GM12891 (cell line): ENCODE results near the gene ALS2. TPM values are rescaled to one million over a fixed set of nuclear protein-coding genes. Genes with fewer than 3 reads are reported as not detected.
"Not testable (repeated sequence)": the region's sequence is repeated elsewhere in the genome, so short reads cannot be mapped to it uniquely, and the experiment has no call there.

ENCODE experiments used
- DNase-seq: peaks from one replicate; pipeline ENCODE4 v3.0.0; 2011; ENCODE audit warnings: low spot score; ENCODE audit not compliant: insufficient read length
- FAIRE-seq: peaks from 2 replicates; lab custom pipeline; 2011; peaks lifted over from hg19 to GRCh38; lab: Jason Lieb, UNC
- PAX5 ChIP-seq: IDR thresholded peaks from 2 replicates; pipeline ENCODE4 v1.6.1; 2011; ENCODE audit warnings: low read length, moderate library complexity, mild to moderate bottlenecking; ENCODE audit not compliant: insufficient read depth, severe bottlenecking
- POLR2A ChIP-seq: IDR thresholded peaks from 2 replicates; pipeline ENCODE4 v1.6.1; 2011; ENCODE audit warnings: low read depth, low read length, control low read depth
- POLR2AphosphoS5 ChIP-seq: IDR thresholded peaks from 2 replicates; pipeline ENCODE4 v1.6.1; 2011; ENCODE audit warnings: low read depth, low read length, control low read depth
- POU2F2 ChIP-seq: IDR thresholded peaks from 2 replicates; pipeline ENCODE4 v1.6.1; 2011; ENCODE audit warnings: low read depth, mild to moderate bottlenecking, control low read depth, low read length, moderate library complexity
- SPI1 ChIP-seq: IDR thresholded peaks from 2 replicates; pipeline ENCODE4 v1.6.1; 2011; ENCODE audit warnings: low read depth, low read length, control low read depth
- TAF1 ChIP-seq: IDR thresholded peaks from 2 replicates; pipeline ENCODE4 v1.6.1; 2011; ENCODE audit warnings: low read depth, low read length, control low read depth
- polyA plus RNA-seq: library from polyadenylated mRNA; unstranded; fragments of >200 nt; gene quantifications from one replicate; pipeline ENCODE4 v1.2.1, GENCODE V29; 2012; ENCODE audit warnings: low read depth, missing spikeins, inconsistent platforms; ENCODE audit not compliant: missing spikeins

The ALS2 gene
- polyA plus RNA-seq, result 4.1 TPM

GRCh38 chr2:201780674-201781493 is at the start of gene ALS2:
TSS of gene ALS2 (minus strand) at chr2:201780933. CDS start at chr2:201768885, 12,048 bp downstream.
- DNase-seq, result peak; percentile 76
- peak; percentile 97 for FAIRE-seq
- TF ChIP-seq POLR2AphosphoS5, result no peak
- 0 out of 2 replicates have a peak, but pooled peaks have one; percentile 49 for TF ChIP-seq POU2F2
- no peak for TF ChIP-seq SPI1
- 0 out of 2 replicates have a peak, but pooled peaks have one; percentile 41 for TF ChIP-seq TAF1
- no peak for TF ChIP-seq PAX5
- TF ChIP-seq POLR2A, result 0 out of 2 replicates have a peak, but pooled peaks have one; percentile 49

GRCh38 chr2:201828220-201828619 is 47.5 kb upstream of the ALS2 start:
- DNase-seq, result no peak
- TF ChIP-seq POU2F2 (no peak), POLR2AphosphoS5 (no peak), SPI1 (no peak), POLR2A (no peak), PAX5 (no peak), TAF1 (no peak)
- FAIRE-seq, result no peak

- TF ChIP-seq POLR2A (no peak), PAX5 (no peak), TAF1 (no peak), POLR2AphosphoS5 (no peak), POU2F2 (no peak), SPI1 (no peak)
- FAIRE-seq (no peak), DNase-seq (no peak)
These were observed 46.9 kb upstream of the ALS2 start for GRCh38 chr2:201827621-201828020.

GRCh38 chr2:201824212-201824611 is 43.5 kb upstream of the ALS2 start:
- TF ChIP-seq POLR2AphosphoS5 (no peak), TAF1 (no peak), POU2F2 (no peak)
- FAIRE-seq (no peak), DNase-seq (no peak)

GRCh38 chr2:201821080-201821479 is 40.3 kb upstream of the ALS2 start:
- DNase-seq, result no peak
- no peak for FAIRE-seq
- TF ChIP-seq TAF1 (no peak), POLR2AphosphoS5 (no peak)

GRCh38 chr2:201820383-201821007 is 39.8 kb upstream of the ALS2 start:
- FAIRE-seq (no peak), DNase-seq (no peak)

GRCh38 chr2:201816657-201817575 is 36.2 kb upstream of the ALS2 start:
- no peak for TF ChIP-seq SPI1
- TF ChIP-seq TAF1, result no peak
- no peak for TF ChIP-seq POU2F2
- no peak for TF ChIP-seq POLR2A
- TF ChIP-seq PAX5, result no peak
- no peak for TF ChIP-seq POLR2AphosphoS5
- DNase-seq, result no peak
- FAIRE-seq, result no peak

More at GRCh38 chr2:201820383-201821007, 39.8 kb upstream of the ALS2 start:
- TF ChIP-seq POLR2AphosphoS5 (no peak), PAX5 (no peak)

GRCh38 chr2:201813996-201814760 is 33.4 kb upstream of the ALS2 start:
- no peak for TF ChIP-seq POLR2A
- TF ChIP-seq PAX5, result no peak
- TF ChIP-seq SPI1, result no peak
- TF ChIP-seq TAF1, result no peak
- no peak for TF ChIP-seq POLR2AphosphoS5
- TF ChIP-seq POU2F2, result no peak
- DNase-seq (no peak), FAIRE-seq (no peak)

- DNase-seq, FAIRE-seq: not testable (repeated sequence)
These were observed 29.9 kb upstream of the ALS2 start for GRCh38 chr2:201810604-201811003.
